ENCODE measurements around the gene ZSWIM6. TPM values are rescaled to one million over a fixed set of nuclear protein-coding genes. Genes with fewer than 3 reads are reported as not detected.

Gene ZSWIM6
- total and polyA plus RNA-seq, 2 experiments from 2014 or later = 3.9 to 6.0 TPM

DNA sequence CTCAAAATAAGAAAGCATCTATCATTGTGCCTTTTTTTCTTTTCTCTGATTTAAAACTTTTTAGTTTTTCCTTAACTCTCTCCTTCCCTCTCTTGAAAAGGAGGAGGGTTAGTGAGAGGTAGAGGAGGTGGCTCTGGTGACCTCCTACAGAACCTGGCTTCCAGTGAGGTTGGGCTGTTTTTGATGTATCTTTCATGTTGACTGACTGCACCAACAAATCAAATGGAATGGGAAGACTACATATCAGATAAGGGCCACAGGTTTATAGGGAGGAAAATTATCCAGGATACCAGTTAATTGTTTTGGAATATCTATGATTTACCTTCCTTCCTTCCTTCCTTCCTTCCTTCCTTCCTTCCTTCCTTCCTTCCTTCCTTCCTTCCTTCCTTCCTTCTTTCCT is 173.2 kb downstream of the ZSWIM6 start (continued):
- TF ChIP-seq, protein P1, sequence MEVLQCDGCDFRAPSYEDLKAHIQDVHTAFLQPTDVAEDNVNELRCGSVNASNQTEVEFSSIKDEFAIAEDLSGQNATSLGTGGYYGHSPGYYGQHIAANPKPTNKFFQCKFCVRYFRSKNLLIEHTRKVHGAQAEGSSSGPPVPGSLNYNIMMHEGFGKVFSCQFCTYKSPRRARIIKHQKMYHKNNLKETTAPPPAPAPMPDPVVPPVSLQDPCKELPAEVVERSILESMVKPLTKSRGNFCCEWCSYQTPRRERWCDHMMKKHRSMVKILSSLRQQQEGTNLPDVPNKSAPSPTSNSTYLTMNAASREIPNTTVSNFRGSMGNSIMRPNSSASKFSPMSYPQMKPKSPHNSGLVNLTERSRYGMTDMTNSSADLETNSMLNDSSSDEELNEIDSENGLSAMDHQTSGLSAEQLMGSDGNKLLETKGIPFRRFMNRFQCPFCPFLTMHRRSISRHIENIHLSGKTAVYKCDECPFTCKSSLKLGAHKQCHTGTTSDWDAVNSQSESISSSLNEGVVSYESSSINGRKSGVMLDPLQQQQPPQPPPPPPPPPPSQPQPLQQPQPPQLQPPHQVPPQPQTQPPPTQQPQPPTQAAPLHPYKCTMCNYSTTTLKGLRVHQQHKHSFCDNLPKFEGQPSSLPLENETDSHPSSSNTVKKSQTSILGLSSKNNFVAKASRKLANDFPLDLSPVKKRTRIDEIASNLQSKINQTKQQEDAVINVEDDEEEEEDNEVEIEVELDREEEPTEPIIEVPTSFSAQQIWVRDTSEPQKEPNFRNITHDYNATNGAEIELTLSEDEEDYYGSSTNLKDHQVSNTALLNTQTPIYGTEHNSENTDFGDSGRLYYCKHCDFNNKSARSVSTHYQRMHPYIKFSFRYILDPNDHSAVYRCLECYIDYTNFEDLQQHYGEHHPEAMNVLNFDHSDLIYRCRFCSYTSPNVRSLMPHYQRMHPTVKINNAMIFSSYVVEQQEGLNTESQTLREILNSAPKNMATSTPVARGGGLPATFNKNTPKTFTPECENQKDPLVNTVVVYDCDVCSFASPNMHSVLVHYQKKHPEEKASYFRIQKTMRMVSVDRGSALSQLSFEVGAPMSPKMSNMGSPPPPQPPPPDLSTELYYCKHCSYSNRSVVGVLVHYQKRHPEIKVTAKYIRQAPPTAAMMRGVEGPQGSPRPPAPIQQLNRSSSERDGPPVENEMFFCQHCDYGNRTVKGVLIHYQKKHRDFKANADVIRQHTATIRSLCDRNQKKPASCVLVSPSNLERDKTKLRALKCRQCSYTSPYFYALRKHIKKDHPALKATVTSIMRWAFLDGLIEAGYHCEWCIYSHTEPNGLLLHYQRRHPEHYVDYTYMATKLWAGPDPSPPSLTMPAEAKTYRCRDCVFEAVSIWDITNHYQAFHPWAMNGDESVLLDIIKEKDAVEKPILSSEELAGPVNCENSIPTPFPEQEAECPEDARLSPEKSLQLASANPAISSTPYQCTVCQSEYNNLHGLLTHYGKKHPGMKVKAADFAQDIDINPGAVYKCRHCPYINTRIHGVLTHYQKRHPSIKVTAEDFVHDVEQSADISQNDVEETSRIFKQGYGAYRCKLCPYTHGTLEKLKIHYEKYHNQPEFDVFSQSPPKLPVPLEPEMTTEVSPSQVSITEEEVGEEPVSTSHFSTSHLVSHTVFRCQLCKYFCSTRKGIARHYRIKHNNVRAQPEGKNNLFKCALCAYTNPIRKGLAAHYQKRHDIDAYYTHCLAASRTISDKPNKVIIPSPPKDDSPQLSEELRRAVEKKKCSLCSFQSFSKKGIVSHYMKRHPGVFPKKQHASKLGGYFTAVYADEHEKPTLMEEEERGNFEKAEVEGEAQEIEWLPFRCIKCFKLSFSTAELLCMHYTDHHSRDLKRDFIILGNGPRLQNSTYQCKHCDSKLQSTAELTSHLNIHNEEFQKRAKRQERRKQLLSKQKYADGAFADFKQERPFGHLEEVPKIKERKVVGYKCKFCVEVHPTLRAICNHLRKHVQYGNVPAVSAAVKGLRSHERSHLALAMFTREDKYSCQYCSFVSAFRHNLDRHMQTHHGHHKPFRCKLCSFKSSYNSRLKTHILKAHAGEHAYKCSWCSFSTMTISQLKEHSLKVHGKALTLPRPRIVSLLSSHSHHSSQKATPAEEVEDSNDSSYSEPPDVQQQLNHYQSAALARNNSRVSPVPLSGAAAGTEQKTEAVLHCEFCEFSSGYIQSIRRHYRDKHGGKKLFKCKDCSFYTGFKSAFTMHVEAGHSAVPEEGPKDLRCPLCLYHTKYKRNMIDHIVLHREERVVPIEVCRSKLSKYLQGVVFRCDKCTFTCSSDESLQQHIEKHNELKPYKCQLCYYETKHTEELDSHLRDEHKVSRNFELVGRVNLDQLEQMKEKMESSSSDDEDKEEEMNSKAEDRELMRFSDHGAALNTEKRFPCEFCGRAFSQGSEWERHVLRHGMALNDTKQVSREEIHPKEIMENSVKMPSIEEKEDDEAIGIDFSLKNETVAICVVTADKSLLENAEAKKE (CRISPR knock-in tag; IDR thresholded peaks at IDR 0.05) = no peak
- TF ChIP-seq CREB1 (CRISPR knock-in tag; IDR thresholded peaks at IDR 0.05; ENCODE audit: low read depth) = no peak
- TF ChIP-seq EZH2 (IDR thresholded peaks at IDR 0.05; ENCODE audit: low read depth, unreplicated experiment) = no peak
- TF ChIP-seq, protein P2, sequence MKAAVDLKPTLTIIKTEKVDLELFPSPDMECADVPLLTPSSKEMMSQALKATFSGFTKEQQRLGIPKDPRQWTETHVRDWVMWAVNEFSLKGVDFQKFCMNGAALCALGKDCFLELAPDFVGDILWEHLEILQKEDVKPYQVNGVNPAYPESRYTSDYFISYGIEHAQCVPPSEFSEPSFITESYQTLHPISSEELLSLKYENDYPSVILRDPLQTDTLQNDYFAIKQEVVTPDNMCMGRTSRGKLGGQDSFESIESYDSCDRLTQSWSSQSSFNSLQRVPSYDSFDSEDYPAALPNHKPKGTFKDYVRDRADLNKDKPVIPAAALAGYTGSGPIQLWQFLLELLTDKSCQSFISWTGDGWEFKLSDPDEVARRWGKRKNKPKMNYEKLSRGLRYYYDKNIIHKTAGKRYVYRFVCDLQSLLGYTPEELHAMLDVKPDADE (IDR thresholded peaks at IDR 0.05) = no peak
- no peak for TF ChIP-seq POLR2AphosphoS5 (IDR thresholded peaks at IDR 0.05; ENCODE audit: low read depth)
- TF ChIP-seq ZNF114 (CRISPR knock-in tag; IDR thresholded peaks at IDR 0.05) = no peak
- no peak for TF ChIP-seq NANOG (IDR thresholded peaks at IDR 0.05; ENCODE audit: borderline replicate concordance)
- TF ChIP-seq EZH2phosphoT487 (IDR thresholded peaks at IDR 0.05; ENCODE audit: unreplicated experiment) = no peak
- TF ChIP-seq, protein P3, sequence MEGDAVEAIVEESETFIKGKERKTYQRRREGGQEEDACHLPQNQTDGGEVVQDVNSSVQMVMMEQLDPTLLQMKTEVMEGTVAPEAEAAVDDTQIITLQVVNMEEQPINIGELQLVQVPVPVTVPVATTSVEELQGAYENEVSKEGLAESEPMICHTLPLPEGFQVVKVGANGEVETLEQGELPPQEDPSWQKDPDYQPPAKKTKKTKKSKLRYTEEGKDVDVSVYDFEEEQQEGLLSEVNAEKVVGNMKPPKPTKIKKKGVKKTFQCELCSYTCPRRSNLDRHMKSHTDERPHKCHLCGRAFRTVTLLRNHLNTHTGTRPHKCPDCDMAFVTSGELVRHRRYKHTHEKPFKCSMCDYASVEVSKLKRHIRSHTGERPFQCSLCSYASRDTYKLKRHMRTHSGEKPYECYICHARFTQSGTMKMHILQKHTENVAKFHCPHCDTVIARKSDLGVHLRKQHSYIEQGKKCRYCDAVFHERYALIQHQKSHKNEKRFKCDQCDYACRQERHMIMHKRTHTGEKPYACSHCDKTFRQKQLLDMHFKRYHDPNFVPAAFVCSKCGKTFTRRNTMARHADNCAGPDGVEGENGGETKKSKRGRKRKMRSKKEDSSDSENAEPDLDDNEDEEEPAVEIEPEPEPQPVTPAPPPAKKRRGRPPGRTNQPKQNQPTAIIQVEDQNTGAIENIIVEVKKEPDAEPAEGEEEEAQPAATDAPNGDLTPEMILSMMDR (conservative IDR thresholded peaks at IDR 0.05; ENCODE audit: low read depth in 2 of 2) = no peak

Measured in GM23338 (cell line).